GM23248 (cell line): ENCODE data around the gene MTHFD1L. TPM values are rescaled to one million over a fixed set of nuclear protein-coding genes. Genes with fewer than 3 reads are reported as not detected.

Experiments
- DNase-seq: peaks from one replicate; pipeline ENCODE4 v3.0.0-alpha.2; 2015
- H2AFZ ChIP-seq: fragments of 200-600 bp; sonication (generic); 2 replicates; pipeline ENCODE4 v1.6.1; 2016; ENCODE audit warnings: antibody characterized with exemption
- H3F3A ChIP-seq: fragments of 200-600 bp; sonication (generic); 2 replicates; pipeline ENCODE4 v1.6.1; 2016; ENCODE audit warnings: mild to moderate bottlenecking, antibody characterized with exemption, mixed run types; ENCODE audit not compliant: insufficient read depth
- H3K27ac ChIP-seq: fragments of 200-600 bp; sonication (generic); 2 replicates; pipeline ENCODE4 v1.5.1; 2016; ENCODE audit warnings: mild to moderate bottlenecking
- H3K27me3 ChIP-seq: fragments of 200-600 bp; sonication (generic); replicated peaks from 2 replicates; pipeline ENCODE4 v1.6.1; 2016; ENCODE audit warnings: mild to moderate bottlenecking; ENCODE audit not compliant: insufficient read depth
- H3K36me3 ChIP-seq: fragments of 200-600 bp; sonication (generic); 2 replicates; pipeline ENCODE4 v1.6.1; 2016; ENCODE audit warnings: low read depth, mild to moderate bottlenecking
- H3K4me1 ChIP-seq: fragments of 200-600 bp; sonication (generic); 2 replicates; pipeline ENCODE4 v1.6.1; 2016; ENCODE audit warnings: mild to moderate bottlenecking; ENCODE audit not compliant: insufficient read depth
- H3K4me2 ChIP-seq: fragments of 200-600 bp; sonication (generic); one replicate; pipeline ENCODE4 v1.6.1; 2016; ENCODE audit warnings: mild to moderate bottlenecking; ENCODE audit not compliant: unreplicated experiment
- H3K4me3 ChIP-seq: fragments of 200-600 bp; sonication (generic); 2 replicates; pipeline ENCODE4 v1.5.1; 2016; ENCODE audit warnings: mild to moderate bottlenecking
- H3K79me2 ChIP-seq: fragments of 200-600 bp; sonication (generic); 2 replicates; pipeline ENCODE4 v1.6.1; 2016; ENCODE audit warnings: mild to moderate bottlenecking; ENCODE audit not compliant: insufficient read depth
- H3K9ac ChIP-seq: fragments of 200-600 bp; sonication (generic); 2 replicates; pipeline ENCODE4 v1.6.1; 2016; ENCODE audit warnings: mild to moderate bottlenecking
- H3K9me2 ChIP-seq: fragments of 200-600 bp; sonication (generic); 2 replicates; pipeline ENCODE4 v1.6.1; 2016; ENCODE audit warnings: mixed run types, mild to moderate bottlenecking, moderate library complexity; ENCODE audit not compliant: insufficient read depth
- H3K9me3 ChIP-seq: fragments of 200-600 bp; sonication (generic); one replicate; pipeline ENCODE4 v1.6.1; 2017; ENCODE audit warnings: low read depth
- H4K20me1 ChIP-seq: fragments of 200-600 bp; sonication (generic); 2 replicates; pipeline ENCODE4 v1.6.0; 2016; ENCODE audit not compliant: insufficient read depth
- EZH2 ChIP-seq: fragments of 200-600 bp; sonication (generic); IDR thresholded peaks from 2 replicates; pipeline ENCODE4 v1.6.1; 2018; ENCODE audit warnings: antibody characterized with exemption, mild to moderate bottlenecking; ENCODE audit not compliant: insufficient read depth, poor library complexity, severe bottlenecking
- EZH2phosphoT487 ChIP-seq: fragments of 200-600 bp; sonication (generic); IDR thresholded peaks from 2 replicates; pipeline ENCODE4 v1.6.1; 2018; ENCODE audit warnings: antibody characterized with exemption, moderate library complexity, mild to moderate bottlenecking, low read depth; ENCODE audit not compliant: insufficient read depth
- WGBS, 2 experiments: methylation state at CpG; one replicate each; pipeline ENCODE4 v1.1.6; 2015 to 2017; ENCODE audit warnings: low lambda C conversion rate in 2 of 2, low coverage in 1 of 2; ENCODE audit errors: missing lambda C conversion rate in 2 of 2; 5-methylcytosine and 5-hydroxymethylcytosine counted together
- in situ Hi-C: fragments of 300-500 bp; cut with MboI; formaldehyde crosslinking; loops from 2 replicates; pipeline ENCODE4 v1.15.0; 2020
- polyA plus RNA-seq: library from polyadenylated mRNA; unstranded; fragments of >200 nt; fragmentation: Nextera tagmentation; extraction: Ambion mirVana; gene quantifications from 2 replicates; pipeline ENCODE4 v1.2.1, GENCODE V29; 2016
- total RNA-seq: library from RNA; depleted of rRNA; stranded (reverse); fragments of >200 nt; shearing (Covaris generic); gene quantifications from 2 replicates; pipeline ENCODE4 v1.2.3, GENCODE V29; 2014

MTHFD1L gene
- total and polyA plus RNA-seq, 2 experiments from 2014 or later: 57.6 to 99.6 TPM

- no peaks in the 10 kb centered on the region for H4K20me1 ChIP-seq
- in situ Hi-C loops: no loop called here
- H3K27me3 ChIP-seq: no peaks in the 10 kb centered on the region
- 67 to 71% methylated on average over 3 of the region's 3 CpGs for WGBS, 2 experiments
- DNase-seq: no peak
- no peak overlapping the region for H2AFZ ChIP-seq
- H3K9ac ChIP-seq: peak overlapping the region; percentile 19; the same call in 1 of the 2 replicates
- H3K4me3 ChIP-seq: no peak overlapping the region
- peaks cover 87% of the 10 kb centered on the region for H3K4me1 ChIP-seq
- no peaks in the 10 kb centered on the region for H3K9me2 ChIP-seq
- H3K27ac ChIP-seq: peak overlapping the region; percentile 92
- H3K4me2 ChIP-seq: no peak overlapping the region
- H3K9me3 ChIP-seq: no peaks in the 10 kb centered on the region
- peaks cover 43% of the 10 kb centered on the region for H3K36me3 ChIP-seq
- H3K79me2 ChIP-seq: 0 out of 2 replicates have a peak, but pooled peaks cover 3% of the 10 kb centered on the region
- TF ChIP-seq EZH2 (no peak), EZH2phosphoT487 (no peak)
- H3F3A ChIP-seq: peaks cover 82% of the 10 kb centered on the region
Measured at GRCh38 chr6:150928882-150929281, 63.4 kb downstream of the MTHFD1L start.

- H3K4me1 ChIP-seq: peaks cover 85% of the 10 kb centered on the region
- peaks cover 43% of the 10 kb centered on the region for H3K36me3 ChIP-seq
- H2AFZ ChIP-seq: no peak overlapping the region
- H3F3A ChIP-seq: peaks cover 82% of the 10 kb centered on the region
- H3K79me2 ChIP-seq: 0 out of 2 replicates have a peak, but pooled peaks cover 7% of the 10 kb centered on the region
- no peak overlapping the region for H3K4me2 ChIP-seq
- no peak for DNase-seq
- H4K20me1 ChIP-seq: no peaks in the 10 kb centered on the region
- no peak overlapping the region for H3K4me3 ChIP-seq
- no peaks in the 10 kb centered on the region for H3K9me3 ChIP-seq
- H3K27ac ChIP-seq: peak overlapping the region; percentile 92
- TF ChIP-seq EZH2 (no peak), EZH2phosphoT487 (no peak)
- H3K27me3 ChIP-seq: no peaks in the 10 kb centered on the region
- no peaks in the 10 kb centered on the region for H3K9me2 ChIP-seq
- peak overlapping the region; percentile 19; the same call in 1 of the 2 replicates for H3K9ac ChIP-seq
- in situ Hi-C loops: no loop called here
- 45 to 48% methylated on average over 2 of the region's 2 CpGs for WGBS, 2 experiments
Measured at GRCh38 chr6:150929416-150929815, 63.9 kb downstream of the MTHFD1L start.

GRCh38 chr6:150930841-150931240 lies 65.3 kb downstream of the MTHFD1L start:
- Histone ChIP-seq H3K9me3 (no peaks in the 10 kb centered on the region), H3F3A (peaks cover 75% of the 10 kb centered on the region), H3K36me3 (peaks cover 40% of the 10 kb centered on the region), H3K4me2 (peak overlapping the region; percentile 36), H3K4me1 (peaks cover 77% of the 10 kb centered on the region), H3K79me2 (0 out of 2 replicates have a peak, but pooled peaks cover 10% of the 10 kb centered on the region), H3K27me3 (no peaks in the 10 kb centered on the region), H3K27ac (peak overlapping the region; percentile 92), H2AFZ (no peak overlapping the region), H3K9me2 (no peaks in the 10 kb centered on the region), H4K20me1 (no peaks in the 10 kb centered on the region), H3K9ac (peak overlapping the region; percentile 58), H3K4me3 (no peak overlapping the region)
- TF ChIP-seq EZH2: no peak
- TF ChIP-seq EZH2phosphoT487: no peak
- WGBS, 2 experiments: 0 to 4% methylated on average over 1 of the region's 1 CpG
- in situ Hi-C loops: no loop called here
- DNase-seq: peak; percentile 84

GRCh38 chr6:150931405-150931804 lies 65.9 kb downstream of the MTHFD1L start:
- no peaks in the 10 kb centered on the region for H4K20me1 ChIP-seq
- peak overlapping the region; percentile 36 for H3K4me2 ChIP-seq
- no peak for DNase-seq
- peak overlapping the region; percentile 92 for H3K27ac ChIP-seq
- no peak for TF ChIP-seq EZH2phosphoT487
- TF ChIP-seq EZH2: no peak
- peaks cover 39% of the 10 kb centered on the region for H3K36me3 ChIP-seq
- 8 to 13% methylated on average over 1 of the region's 1 CpG for WGBS, 2 experiments
- H3K27me3 ChIP-seq: no peaks in the 10 kb centered on the region
- H3K4me1 ChIP-seq: peaks cover 72% of the 10 kb centered on the region
- H3K4me3 ChIP-seq: no peak overlapping the region
- peaks cover 72% of the 10 kb centered on the region for H3F3A ChIP-seq
- peak overlapping the region; percentile 58 for H3K9ac ChIP-seq
- H2AFZ ChIP-seq: no peak overlapping the region
- in situ Hi-C loops: no loop called here
- H3K9me2 ChIP-seq: no peaks in the 10 kb centered on the region
- H3K9me3 ChIP-seq: no peaks in the 10 kb centered on the region
- 0 out of 2 replicates have a peak, but pooled peaks cover 16% of the 10 kb centered on the region for H3K79me2 ChIP-seq
